ENCODE results near the gene POU2F1. TPM values are rescaled to one million over a fixed set of nuclear protein-coding genes. Genes with fewer than 3 reads are reported as not detected.

Gene POU2F1
- total and polyA plus RNA-seq, 2 donors (not counting 3 experiments of a cell fraction or from before 2014, with no cell fraction given): 6.0 to 12.9 TPM

GRCh38 chr1:167418391-167418790 is 197.7 kb downstream of the POU2F1 start:
- DNase-seq (ENCODE audit: low read depth, low spot score) (no peak), FAIRE-seq (no peak)
- dilution Hi-C loops (cut with MboI; ENCODE audit: extremely low pct_ligation_motif_present, low sequenced_read_pairs): no loop called here

GRCh38 chr1:167419245-167419644 is 198.6 kb downstream of the POU2F1 start:
- Histone ChIP-seq H3K9me1 (replicated peaks; ENCODE audit: control insufficient read depth, extremely low read depth, insufficient read depth, low read length) (no peaks in the 10 kb centered on the region), H4K20me1 (replicated peaks; ENCODE audit: control insufficient read depth, extremely low read depth, insufficient read depth, low read length) (no peaks in the 10 kb centered on the region), H3K36me3 (ENCODE audit: control insufficient read depth in 2 of 2, extremely low read depth in 1 of 2, insufficient read depth in 2 of 2, low read length in 2 of 2) (peaks cover 3 to 4% of the 10 kb centered on the region in 2 experiments), H3K9ac (replicated peaks; ENCODE audit: extremely low read depth, insufficient read depth, low read length) (no peak overlapping the region), H3K9me3 (replicated peaks; ENCODE audit: control insufficient read depth, insufficient read depth, low read length) (no peaks in the 10 kb centered on the region), H2AFZ (ENCODE audit: low read depth, low read length) (no peak overlapping the region), H3K4me1 (ENCODE audit: control insufficient read depth, extremely low read depth, insufficient read depth, low read length) (no peaks in the 10 kb centered on the region), H3K79me2 (ENCODE audit: control insufficient read depth, insufficient read depth, low read length) (no peaks in the 10 kb centered on the region), H3K27me3 (ENCODE audit: control insufficient read depth in 2 of 2, insufficient read depth in 2 of 2, low read length in 2 of 2) (no peaks in the 10 kb centered on the region), H3K4me3 (replicated peaks in 1 of 3; ENCODE audit: insufficient read depth in 1 of 3, low read depth in 1 of 3, low read length in 3 of 3) (no peak overlapping the region), H3K27ac (ENCODE audit: insufficient read depth, low read depth, low read length) (no peak overlapping the region), H3K4me2 (ENCODE audit: insufficient read depth, low read length) (no peak overlapping the region)
- dilution Hi-C loops (cut with MboI; ENCODE audit: extremely low pct_ligation_motif_present, low sequenced_read_pairs): no loop called here
- FAIRE-seq: no peak
- ChIA-PET POLR2A (no interaction called here), CTCF (interaction anchor here (2.0 kb wide), 1 partner anchor 15 kb away, joined by 6 read pairs; no protein-coding TSS in a partner anchor)
- BruUV-seq (replicated peaks): no TSS peak
- intact Hi-C loops (cut with micrococcal nuclease): no loop called here
- no peak for DNase-seq (ENCODE audit: low read depth, low spot score)
- TF ChIP-seq GATA2 (IDR thresholded peaks at IDR 0.05; ENCODE audit: insufficient read depth, insufficient read length, low read depth, low read length) (no peak), JUN (IDR thresholded peaks at IDR 0.05; ENCODE audit: borderline replicate concordance, insufficient read depth, insufficient read length, low read depth) (no peak), EZH2 (IDR thresholded peaks at IDR 0.05; ENCODE audit: borderline replicate concordance, low read depth, low read length, severe bottlenecking) (no peak), POLR2AphosphoS5 (IDR thresholded peaks at IDR 0.05; ENCODE audit: insufficient read depth, low read depth, low read length) (no peak), FOS (IDR thresholded peaks at IDR 0.05; ENCODE audit: borderline replicate concordance, insufficient read depth, low read length) (no peak), POLR2A (IDR thresholded peaks at IDR 0.05; ENCODE audit: low read depth, low read length) (no peak), MYC (IDR thresholded peaks at IDR 0.05; ENCODE audit: low read depth, low read length) (no peak), MAX (IDR thresholded peaks at IDR 0.05; ENCODE audit: insufficient read depth, insufficient read length) (no peak)
- TF ChIP-seq, protein P1, sequence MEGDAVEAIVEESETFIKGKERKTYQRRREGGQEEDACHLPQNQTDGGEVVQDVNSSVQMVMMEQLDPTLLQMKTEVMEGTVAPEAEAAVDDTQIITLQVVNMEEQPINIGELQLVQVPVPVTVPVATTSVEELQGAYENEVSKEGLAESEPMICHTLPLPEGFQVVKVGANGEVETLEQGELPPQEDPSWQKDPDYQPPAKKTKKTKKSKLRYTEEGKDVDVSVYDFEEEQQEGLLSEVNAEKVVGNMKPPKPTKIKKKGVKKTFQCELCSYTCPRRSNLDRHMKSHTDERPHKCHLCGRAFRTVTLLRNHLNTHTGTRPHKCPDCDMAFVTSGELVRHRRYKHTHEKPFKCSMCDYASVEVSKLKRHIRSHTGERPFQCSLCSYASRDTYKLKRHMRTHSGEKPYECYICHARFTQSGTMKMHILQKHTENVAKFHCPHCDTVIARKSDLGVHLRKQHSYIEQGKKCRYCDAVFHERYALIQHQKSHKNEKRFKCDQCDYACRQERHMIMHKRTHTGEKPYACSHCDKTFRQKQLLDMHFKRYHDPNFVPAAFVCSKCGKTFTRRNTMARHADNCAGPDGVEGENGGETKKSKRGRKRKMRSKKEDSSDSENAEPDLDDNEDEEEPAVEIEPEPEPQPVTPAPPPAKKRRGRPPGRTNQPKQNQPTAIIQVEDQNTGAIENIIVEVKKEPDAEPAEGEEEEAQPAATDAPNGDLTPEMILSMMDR (IDR thresholded peaks at IDR 0.05; ENCODE audit: extremely low read depth in 1 of 2, insufficient read depth in 1 of 2, low read depth in 1 of 2, low read length in 2 of 2): no peak

More at GRCh38 chr1:167418391-167418790, 197.7 kb downstream of the POU2F1 start:
- Histone ChIP-seq H4K20me1 (replicated peaks; ENCODE audit: control insufficient read depth, extremely low read depth, insufficient read depth, low read length) (no peaks in the 10 kb centered on the region), H3K4me2 (ENCODE audit: insufficient read depth, low read length) (no peak overlapping the region), H3K9me1 (replicated peaks; ENCODE audit: control insufficient read depth, extremely low read depth, insufficient read depth, low read length) (no peaks in the 10 kb centered on the region), H2AFZ (ENCODE audit: low read depth, low read length) (no peak overlapping the region), H3K9ac (replicated peaks; ENCODE audit: extremely low read depth, insufficient read depth, low read length) (no peak overlapping the region), H3K27ac (ENCODE audit: insufficient read depth, low read depth, low read length) (no peak overlapping the region), H3K36me3 (ENCODE audit: control insufficient read depth in 2 of 2, extremely low read depth in 1 of 2, insufficient read depth in 2 of 2, low read length in 2 of 2) (peaks cover 3 to 4% of the 10 kb centered on the region in 2 experiments), H3K4me3 (replicated peaks in 1 of 3; ENCODE audit: insufficient read depth in 1 of 3, low read depth in 1 of 3, low read length in 3 of 3) (no peak overlapping the region), H3K4me1 (ENCODE audit: control insufficient read depth, extremely low read depth, insufficient read depth, low read length) (no peaks in the 10 kb centered on the region), H3K9me3 (replicated peaks; ENCODE audit: control insufficient read depth, insufficient read depth, low read length) (no peaks in the 10 kb centered on the region), H3K27me3 (ENCODE audit: control insufficient read depth in 2 of 2, insufficient read depth in 2 of 2, low read length in 2 of 2) (no peaks in the 10 kb centered on the region), H3K79me2 (ENCODE audit: control insufficient read depth, insufficient read depth, low read length) (no peaks in the 10 kb centered on the region)
- POLR2A ChIA-PET: no interaction called here
- TF ChIP-seq JUN (IDR thresholded peaks at IDR 0.05; ENCODE audit: borderline replicate concordance, insufficient read depth, insufficient read length, low read depth): no peak
- no TSS peak for BruUV-seq (replicated peaks)
- CTCF ChIA-PET: interaction anchor here (1.0 to 2.0 kb wide), 3 partner anchors 14 to 151 kb away, joined by 3 to 6 read pairs (median 4); no protein-coding TSS in a partner anchor
- intact Hi-C loops (cut with micrococcal nuclease): no loop called here
